K562 (cell line): ENCODE results near the gene MRPL42. TPM values are rescaled to one million over a fixed set of nuclear protein-coding genes. Genes with fewer than 3 reads are reported as not detected.
A peak's percentile ranks its signal among the peaks of the same experiment; 100 is the strongest.

ENCODE experiments used
- BRF1 ChIP-seq: IDR thresholded peaks from 3 replicates; pipeline ENCODE4 v1.6.1; 2011; ENCODE audit warnings: borderline replicate concordance, mild to moderate bottlenecking; ENCODE audit not compliant: insufficient read length; ENCODE audit errors: extremely low read depth
- HCFC1 ChIP-seq: IDR thresholded peaks from 2 replicates; pipeline ENCODE4 v1.6.1; 2012; ENCODE audit warnings: low read depth, low read length, improper control_type of control experiment
- L3MBTL2 ChIP-seq: fragments of 450-650 bp; IDR thresholded peaks from 2 replicates; pipeline ENCODE4 v1.6.1; 2016; ENCODE audit warnings: mild to moderate bottlenecking, moderate library complexity
- MCM5 ChIP-seq: fragments of 450-650 bp; IDR thresholded peaks from 2 replicates; pipeline ENCODE4 v1.6.1; 2016; ENCODE audit warnings: low read depth
- NCOA6 ChIP-seq: fragments of 450-650 bp; IDR thresholded peaks from 2 replicates; pipeline ENCODE4 v1.6.1; 2017; ENCODE audit warnings: mild to moderate bottlenecking
- NFE2L1 ChIP-seq: fragments of 450-650 bp; IDR thresholded peaks from 2 replicates; pipeline ENCODE4 v1.6.1; 2016; ENCODE audit warnings: missing genetic modification characterization, low read depth, mild to moderate bottlenecking, missing compliant biosample characterization, moderate library complexity, borderline replicate concordance
- PHF21A ChIP-seq: fragments of 450-650 bp; IDR thresholded peaks from 2 replicates; pipeline ENCODE4 v1.6.1; 2017; ENCODE audit warnings: low read depth, borderline replicate concordance
- RFX7 ChIP-seq: fragments of 250-450 bp; sonication (Bioruptor Pico); IDR thresholded peaks from 2 replicates; pipeline ENCODE4 v1.5.1; 2021; ENCODE audit warnings: mild to moderate bottlenecking
- SMARCB1 ChIP-seq: IDR thresholded peaks from 2 replicates; pipeline ENCODE4 v1.6.1; 2011; ENCODE audit warnings: improper control_type of control experiment, low read depth; ENCODE audit not compliant: insufficient read length
- SRF ChIP-seq, 2 experiments: fragments of 250-450, 450-650 bp in 1 of 2; sonication (Bioruptor Pico) in 1 of 2; sonication (generic) in 1 of 2; formaldehyde crosslinking; IDR thresholded peaks; 2 replicates each; pipeline versions ENCODE4 v1.5.0 to v1.5.1; 2020 to 2022; ENCODE audit warnings: mild to moderate bottlenecking in 1 of 2, missing genetic modification reagents in 1 of 2
- SRSF7 ChIP-seq: fragments of 200-400 bp; formaldehyde crosslinking; optimal IDR thresholded peaks from 2 replicates; pipeline ENCODE3; 2017; ENCODE audit warnings: mild to moderate bottlenecking, low read depth, low read length
- TAF7 ChIP-seq: fragments of 450-650 bp; IDR thresholded peaks from 2 replicates; pipeline ENCODE4 v1.6.1; 2016; ENCODE audit warnings: missing genetic modification characterization, missing compliant biosample characterization
- TFAM ChIP-seq: fragments of 250-450 bp; sonication (Bioruptor Pico); conservative IDR thresholded peaks from 2 replicates; pipeline ENCODE4 v1.5.0; 2021; ENCODE audit warnings: mild to moderate bottlenecking, moderate library complexity
- ZC3H8 ChIP-seq: fragments of 450-650 bp; IDR thresholded peaks from 2 replicates; pipeline ENCODE4 v1.6.1; 2017
- ZFX ChIP-seq: sonication (generic); formaldehyde crosslinking; IDR thresholded peaks from 2 replicates; pipeline ENCODE4 v1.8.0; 2022; ENCODE audit warnings: mild to moderate bottlenecking, missing genetic modification reagents, moderate library complexity
- ZNF76 ChIP-seq: fragments of 250-450 bp; sonication (Bioruptor Pico); IDR thresholded peaks from 2 replicates; pipeline ENCODE4 v1.4.0; 2020; ENCODE audit warnings: mild to moderate bottlenecking, moderate library complexity, borderline replicate concordance
- polyA plus RNA-seq, 8 experiments: library from polyadenylated mRNA; depleted of rRNA in 4 of 8; stranded (reverse) in 5 of 8; unstranded in 3 of 8; fragments of >200 nt; fragmentation: Nextera tagmentation in 2 of 8; fragmentation: Illumina TruSeq in 1 of 8; extraction: Ambion mirVana in 2 of 8; extraction: Trizol in 1 of 8; gene quantifications; 2 replicates each; pipeline versions ENCODE4 v1.2.1 to v1.2.3, GENCODE V29; 2011 to 2014; ENCODE audit warnings: inconsistent platforms in 1 of 8, missing spikeins in 1 of 8
- total RNA-seq, 7 experiments: library from RNA; depleted of rRNA in 6 of 7; stranded (reverse); fragments of >200 nt in 6 of 7; fragmentation: Illumina TruSeq in 2 of 7; extraction: Trizol in 2 of 7; gene quantifications; 2 replicates each; pipeline versions ENCODE4 v1.2.1 to v1.2.3, GENCODE V29; 2011 to 2021; ENCODE audit warnings: low replicate concordance in 1 of 7
- TF ChIP-seq, protein P1 (sequence below): sonication (generic); formaldehyde crosslinking; IDR thresholded peaks from 2 replicates; pipeline ENCODE4 v1.8.1; 2023; ENCODE audit warnings: mild to moderate bottlenecking, missing genetic modification reagents
- TF ChIP-seq, protein P2 (sequence below): fragments of 250-450 bp; sonication (Bioruptor Pico); IDR thresholded peaks from 2 replicates; pipeline ENCODE4 v1.4.0; 2020
- TF ChIP-seq, protein P3 (sequence below): fragments of 450-650 bp; IDR thresholded peaks from 2 replicates; pipeline ENCODE4 v1.6.1; 2017; ENCODE audit warnings: antibody characterized with exemption, mild to moderate bottlenecking
- TF ChIP-seq, protein P4 (sequence below): sonication (generic); formaldehyde crosslinking; IDR thresholded peaks from 2 replicates; pipeline ENCODE4 v1.8.1; 2023; ENCODE audit warnings: mild to moderate bottlenecking, missing genetic modification reagents

MRPL42 gene
- total and polyA plus RNA-seq, 9 of the 15 experiments (the other 6 are each of a cell fraction or from before 2014, with no cell fraction given), result 104 to 806 (median 218) TPM

DNA sequence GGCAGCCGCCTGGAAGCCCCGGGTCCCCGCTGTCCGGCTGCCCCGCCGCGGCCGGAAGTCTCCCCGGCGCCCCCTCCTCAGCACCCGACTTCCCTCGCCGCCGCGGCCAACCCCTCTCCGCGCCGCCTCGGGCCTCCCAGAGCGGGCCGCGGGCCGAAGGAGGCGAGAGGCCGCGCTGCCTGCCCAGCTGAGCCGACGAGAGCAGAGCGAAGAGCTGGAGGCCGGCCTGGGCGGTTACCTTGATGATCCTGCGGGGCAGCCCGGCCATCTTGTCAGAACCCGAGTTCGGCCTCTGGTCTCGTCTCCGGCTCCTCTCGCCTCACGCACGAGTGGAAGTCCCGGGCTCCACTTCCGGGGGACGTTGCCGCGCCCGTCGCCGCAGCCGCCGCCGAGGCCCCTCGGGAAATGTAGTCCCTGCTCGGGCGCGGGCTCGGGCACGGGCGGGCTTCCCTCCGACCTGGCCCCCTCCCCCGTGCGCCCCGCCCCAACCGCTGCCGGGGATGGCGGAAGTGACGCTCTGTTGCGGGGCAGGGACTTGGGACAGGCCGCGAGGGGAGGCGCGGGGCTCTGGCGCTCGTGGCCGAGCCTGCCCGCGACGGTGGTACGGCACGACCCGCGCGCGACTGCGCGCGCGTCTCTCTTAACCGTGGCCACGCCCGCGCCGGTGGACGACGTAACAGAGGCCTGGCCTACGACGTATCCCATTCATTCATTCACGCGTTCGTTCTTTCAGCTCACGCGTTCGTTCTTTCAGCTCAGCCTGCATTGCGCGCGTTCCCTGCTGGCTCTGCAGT, 25.5 kb upstream of the MRPL42 start, which contains the start of gene UBE2N (continued):
- no peak for TF ChIP-seq TFAM
- TF ChIP-seq ZNF76 (CRISPR knock-in tag), result peak; percentile 27; the same call in 1 of the 2 replicates
- TF ChIP-seq, protein P1, sequence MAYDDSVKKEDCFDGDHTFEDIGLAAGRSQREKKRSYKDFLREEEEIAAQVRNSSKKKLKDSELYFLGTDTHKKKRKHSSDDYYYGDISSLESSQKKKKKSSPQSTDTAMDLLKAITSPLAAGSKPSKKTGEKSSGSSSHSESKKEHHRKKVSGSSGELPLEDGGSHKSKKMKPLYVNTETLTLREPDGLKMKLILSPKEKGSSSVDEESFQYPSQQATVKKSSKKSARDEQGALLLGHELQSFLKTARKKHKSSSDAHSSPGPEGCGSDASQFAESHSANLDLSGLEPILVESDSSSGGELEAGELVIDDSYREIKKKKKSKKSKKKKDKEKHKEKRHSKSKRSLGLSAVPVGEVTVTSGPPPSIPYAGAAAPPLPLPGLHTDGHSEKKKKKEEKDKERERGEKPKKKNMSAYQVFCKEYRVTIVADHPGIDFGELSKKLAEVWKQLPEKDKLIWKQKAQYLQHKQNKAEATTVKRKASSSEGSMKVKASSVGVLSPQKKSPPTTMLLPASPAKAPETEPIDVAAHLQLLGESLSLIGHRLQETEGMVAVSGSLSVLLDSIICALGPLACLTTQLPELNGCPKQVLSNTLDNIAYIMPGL (CRISPR knock-in tag), result peak; percentile 89
- TF ChIP-seq TAF7 (tag), result no peak; the same call in 1 of the 2 replicates
- TF ChIP-seq NCOA6, result peak; percentile 47; the same call in 1 of the 2 replicates
- TF ChIP-seq, protein P2, sequence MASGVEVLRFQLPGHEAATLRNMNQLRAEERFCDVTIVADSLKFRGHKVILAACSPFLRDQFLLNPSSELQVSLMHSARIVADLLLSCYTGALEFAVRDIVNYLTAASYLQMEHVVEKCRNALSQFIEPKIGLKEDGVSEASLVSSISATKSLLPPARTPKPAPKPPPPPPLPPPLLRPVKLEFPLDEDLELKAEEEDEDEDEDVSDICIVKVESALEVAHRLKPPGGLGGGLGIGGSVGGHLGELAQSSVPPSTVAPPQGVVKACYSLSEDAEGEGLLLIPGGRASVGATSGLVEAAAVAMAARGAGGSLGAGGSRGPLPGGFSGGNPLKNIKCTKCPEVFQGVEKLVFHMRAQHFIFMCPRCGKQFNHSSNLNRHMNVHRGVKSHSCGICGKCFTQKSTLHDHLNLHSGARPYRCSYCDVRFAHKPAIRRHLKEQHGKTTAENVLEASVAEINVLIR (CRISPR knock-in tag), result peak; percentile 71; the same call in 1 of the 2 replicates
- no peak for TF ChIP-seq BRF1
- no peak for TF ChIP-seq MCM5
- TF ChIP-seq NFE2L1 (tag), result no peak
- TF ChIP-seq PHF21A, result peak; percentile 10; the same call in 1 of the 2 replicates
- TF ChIP-seq ZFX, result peak; percentile 95
- TF ChIP-seq RFX7 (CRISPR knock-in tag), result no peak
- no peak for TF ChIP-seq SRSF7
- 0 out of 4 replicates have a peak, but pooled peaks of 1 of the 2 experiments have one; percentile 36 for TF ChIP-seq SRF (CRISPR knock-in tag; IDR thresholded peaks at IDR 0.05)
- TF ChIP-seq L3MBTL2, result peak; percentile 91
- TF ChIP-seq, protein P3, sequence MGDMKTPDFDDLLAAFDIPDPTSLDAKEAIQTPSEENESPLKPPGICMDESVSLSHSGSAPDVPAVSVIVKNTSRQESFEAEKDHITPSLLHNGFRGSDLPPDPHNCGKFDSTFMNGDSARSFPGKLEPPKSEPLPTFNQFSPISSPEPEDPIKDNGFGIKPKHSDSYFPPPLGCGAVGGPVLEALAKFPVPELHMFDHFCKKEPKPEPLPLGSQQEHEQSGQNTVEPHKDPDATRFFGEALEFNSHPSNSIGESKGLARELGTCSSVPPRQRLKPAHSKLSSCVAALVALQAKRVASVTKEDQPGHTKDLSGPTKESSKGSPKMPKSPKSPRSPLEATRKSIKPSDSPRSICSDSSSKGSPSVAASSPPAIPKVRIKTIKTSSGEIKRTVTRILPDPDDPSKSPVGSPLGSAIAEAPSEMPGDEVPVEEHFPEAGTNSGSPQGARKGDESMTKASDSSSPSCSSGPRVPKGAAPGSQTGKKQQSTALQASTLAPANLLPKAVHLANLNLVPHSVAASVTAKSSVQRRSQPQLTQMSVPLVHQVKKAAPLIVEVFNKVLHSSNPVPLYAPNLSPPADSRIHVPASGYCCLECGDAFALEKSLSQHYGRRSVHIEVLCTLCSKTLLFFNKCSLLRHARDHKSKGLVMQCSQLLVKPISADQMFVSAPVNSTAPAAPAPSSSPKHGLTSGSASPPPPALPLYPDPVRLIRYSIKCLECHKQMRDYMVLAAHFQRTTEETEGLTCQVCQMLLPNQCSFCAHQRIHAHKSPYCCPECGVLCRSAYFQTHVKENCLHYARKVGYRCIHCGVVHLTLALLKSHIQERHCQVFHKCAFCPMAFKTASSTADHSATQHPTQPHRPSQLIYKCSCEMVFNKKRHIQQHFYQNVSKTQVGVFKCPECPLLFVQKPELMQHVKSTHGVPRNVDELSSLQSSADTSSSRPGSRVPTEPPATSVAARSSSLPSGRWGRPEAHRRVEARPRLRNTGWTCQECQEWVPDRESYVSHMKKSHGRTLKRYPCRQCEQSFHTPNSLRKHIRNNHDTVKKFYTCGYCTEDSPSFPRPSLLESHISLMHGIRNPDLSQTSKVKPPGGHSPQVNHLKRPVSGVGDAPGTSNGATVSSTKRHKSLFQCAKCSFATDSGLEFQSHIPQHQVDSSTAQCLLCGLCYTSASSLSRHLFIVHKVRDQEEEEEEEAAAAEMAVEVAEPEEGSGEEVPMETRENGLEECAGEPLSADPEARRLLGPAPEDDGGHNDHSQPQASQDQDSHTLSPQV, result peak; percentile 59
- TF ChIP-seq HCFC1, result peak; percentile 94
- no peak for TF ChIP-seq ZC3H8
- TF ChIP-seq SMARCB1, result no peak
- TF ChIP-seq, protein P4, sequence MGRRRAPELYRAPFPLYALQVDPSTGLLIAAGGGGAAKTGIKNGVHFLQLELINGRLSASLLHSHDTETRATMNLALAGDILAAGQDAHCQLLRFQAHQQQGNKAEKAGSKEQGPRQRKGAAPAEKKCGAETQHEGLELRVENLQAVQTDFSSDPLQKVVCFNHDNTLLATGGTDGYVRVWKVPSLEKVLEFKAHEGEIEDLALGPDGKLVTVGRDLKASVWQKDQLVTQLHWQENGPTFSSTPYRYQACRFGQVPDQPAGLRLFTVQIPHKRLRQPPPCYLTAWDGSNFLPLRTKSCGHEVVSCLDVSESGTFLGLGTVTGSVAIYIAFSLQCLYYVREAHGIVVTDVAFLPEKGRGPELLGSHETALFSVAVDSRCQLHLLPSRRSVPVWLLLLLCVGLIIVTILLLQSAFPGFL (CRISPR knock-in tag), result no peak
